B cell (primary cell): Measurements from ENCODE around the gene GPX7. TPM values are rescaled to one million over a fixed set of nuclear protein-coding genes. Genes with fewer than 3 reads are reported as not detected.

Source experiments
- ATAC-seq: fragments of 200-7000 bp; cut with Tn5 transposase; one replicate; pipeline ENCODE4 v1.10.0; 2021; ENCODE audit warnings: low read depth, mild to moderate bottlenecking, moderate number of reproducible peaks, moderate library complexity
- CTCF ChIA-PET: fragments of 350-600 bp; sonication (Branson Sonifier 250); formaldehyde crosslinking; loops from one replicate; lab custom pipeline; 2021; ENCODE audit warnings: antibody characterized with exemption, inconsistent platforms; lab: Charles Lee
- POLR2A ChIA-PET: fragments of 350-600 bp; sonication (Branson Sonifier 250); formaldehyde crosslinking; loops from one replicate; lab custom pipeline; 2021; ENCODE audit warnings: antibody characterized with exemption; lab: Charles Lee
- DNase-seq: peaks from one replicate; pipeline ENCODE4 v3.0.0; 2013
- H2AFZ ChIP-seq: 2 replicates; pipeline ENCODE4 v1.6.1; 2012; ENCODE audit warnings: mild to moderate bottlenecking, low read depth, low read length; ENCODE audit not compliant: insufficient read depth, poor library complexity, severe bottlenecking
- H3K27ac ChIP-seq, 2 donors: 1 replicate in 1 of 2; 2 replicates in 1 of 2; pipeline ENCODE4 v1.5.1; 2012 to 2013; ENCODE audit warnings: low read length in 2 of 2, mild to moderate bottlenecking in 2 of 2, moderate library complexity in 1 of 2
- H3K27me3 ChIP-seq, 4 experiments: fragments of 200-600 bp in 1 of 4; sonication (generic) in 1 of 4; replicated peaks in 1 of 4; 1 replicate in 2 of 4; 2 replicates in 2 of 4; pipeline versions ENCODE4 v1.6.1 to v1.7.0; 2013 to 2016; ENCODE audit warnings: low read length in 3 of 4, mild to moderate bottlenecking in 2 of 4, mixed read lengths in 1 of 4, moderate library complexity in 1 of 4; ENCODE audit not compliant: insufficient read depth in 4 of 4, control insufficient read depth in 3 of 4; ENCODE audit errors: control extremely low read depth in 1 of 4
- H3K36me3 ChIP-seq, 2 experiments: replicated peaks in 1 of 2; 1 replicate in 1 of 2; 2 replicates in 1 of 2; pipeline versions ENCODE4 v1.6.1 to v1.7.1; 2013; ENCODE audit warnings: low read length in 1 of 2; ENCODE audit not compliant: insufficient read depth in 2 of 2, control insufficient read depth in 1 of 2; ENCODE audit errors: control extremely low read depth in 1 of 2, extremely low read depth in 1 of 2
- H3K4me1 ChIP-seq, 2 donors: fragments of 200-600 bp in 1 of 2; sonication (generic) in 1 of 2; 1 replicate in 1 of 2; 2 replicates in 1 of 2; pipeline versions ENCODE4 v1.5.1 to v1.6.1; 2013 to 2017; ENCODE audit warnings: low read length in 2 of 2; ENCODE audit not compliant: control insufficient read depth in 2 of 2, insufficient read depth in 2 of 2
- H3K4me2 ChIP-seq: replicated peaks from 2 replicates; pipeline ENCODE3; 2012; ENCODE audit warnings: mild to moderate bottlenecking, low read depth, low read length; ENCODE audit not compliant: poor library complexity, severe bottlenecking
- H3K4me3 ChIP-seq, 5 experiments: fragments of 200-600 bp in 1 of 5; sonication (generic) in 1 of 5; 1 replicate in 3 of 5; 2 replicates in 2 of 5; pipeline versions ENCODE4 v1.5.1 to v1.7.0; 2011 to 2016; ENCODE audit warnings: low read length in 4 of 5, mild to moderate bottlenecking in 4 of 5, low read depth in 2 of 5, control low read depth in 1 of 5, moderate library complexity in 1 of 5; ENCODE audit not compliant: insufficient read depth in 1 of 5; ENCODE audit errors: control extremely low read depth in 1 of 5, extremely low read depth in 1 of 5
- H3K79me2 ChIP-seq: fragments of 200-600 bp; sonication (generic); one replicate; pipeline ENCODE4 v1.6.0; 2016; ENCODE audit warnings: low read length; ENCODE audit not compliant: control insufficient read depth, insufficient read depth
- H3K9ac ChIP-seq: fragments of 200-600 bp; sonication (generic); 2 replicates; pipeline ENCODE4 v1.6.1; 2017; ENCODE audit warnings: mild to moderate bottlenecking, low read length, moderate library complexity
- H3K9me3 ChIP-seq, 3 donors: one replicate each; pipeline versions ENCODE4 v1.6.1 to v1.7.1; 2013; ENCODE audit warnings: low read length in 2 of 3; ENCODE audit not compliant: control insufficient read depth in 2 of 3, insufficient read depth in 1 of 3; ENCODE audit errors: control extremely low read depth in 1 of 3
- H4K20me1 ChIP-seq: 2 replicates; pipeline ENCODE4 v1.6.0; 2012; ENCODE audit warnings: mild to moderate bottlenecking, low read length; ENCODE audit not compliant: insufficient read depth, control insufficient read depth, poor library complexity, severe bottlenecking
- H3K27ac Mint-ChIP-seq: one replicate; pipeline ENCODE4 v1.8.0; 2021; ENCODE audit warnings: mixed read lengths
- H3K27me3 Mint-ChIP-seq: one replicate; pipeline ENCODE4 v1.8.0; 2021; ENCODE audit warnings: mixed read lengths
- H3K4me1 Mint-ChIP-seq: one replicate; pipeline ENCODE4 v1.8.0; 2021; ENCODE audit warnings: mixed read lengths
- H3K4me3 Mint-ChIP-seq: one replicate; pipeline ENCODE4 v1.8.0; 2021; ENCODE audit warnings: mixed read lengths
- H3K9me3 Mint-ChIP-seq: one replicate; pipeline ENCODE4 v1.8.0; 2022; ENCODE audit warnings: mixed read lengths; ENCODE audit not compliant: insufficient read depth
- EZH2 ChIP-seq: IDR thresholded peaks from 2 replicates; pipeline ENCODE4 v1.6.1; 2012; ENCODE audit warnings: borderline replicate concordance, low read depth, mild to moderate bottlenecking, moderate library complexity, low read length; ENCODE audit not compliant: insufficient read depth, poor library complexity, severe bottlenecking
- WGBS: methylation state at CpG from one replicate; pipeline ENCODE4 v1.1.5; 2013; ENCODE audit warnings: missing lambda C conversion rate; ENCODE audit not compliant: insufficient coverage; 5-methylcytosine and 5-hydroxymethylcytosine counted together
- intact Hi-C: fragments of 100-400 bp; cut with micrococcal nuclease; formaldehyde crosslinking; loops from one replicate; pipeline ENCODE4 v1.10.0; 2022
- polyA plus RNA-seq: library from polyadenylated mRNA; depleted of rRNA; stranded (reverse); fragments of >200 nt; gene quantifications from 2 replicates; pipeline ENCODE4 v1.2.3, GENCODE V29; 2012
- total RNA-seq, 2 donors: library from RNA; stranded (reverse); fragments of 120-200 nt in 1 of 2; gene quantifications; 1 replicate in 1 of 2; 2 replicates in 1 of 2; pipeline versions ENCODE4 v1.2.3 to v1.2.4, GENCODE V29; 2013 to 2022
- TF ChIP-seq, protein P1 (sequence below): fragments of 200-600 bp; IDR thresholded peaks from one replicate; pipeline ENCODE4 v1.8.0; 2022; ENCODE audit warnings: antibody characterized with exemption, mild to moderate bottlenecking

Gene GPX7
- total and polyA plus RNA-seq, 2 donors (not counting 1 experiment from before 2014, with no cell fraction given): 21.4 to 27.6 TPM

DNA sequence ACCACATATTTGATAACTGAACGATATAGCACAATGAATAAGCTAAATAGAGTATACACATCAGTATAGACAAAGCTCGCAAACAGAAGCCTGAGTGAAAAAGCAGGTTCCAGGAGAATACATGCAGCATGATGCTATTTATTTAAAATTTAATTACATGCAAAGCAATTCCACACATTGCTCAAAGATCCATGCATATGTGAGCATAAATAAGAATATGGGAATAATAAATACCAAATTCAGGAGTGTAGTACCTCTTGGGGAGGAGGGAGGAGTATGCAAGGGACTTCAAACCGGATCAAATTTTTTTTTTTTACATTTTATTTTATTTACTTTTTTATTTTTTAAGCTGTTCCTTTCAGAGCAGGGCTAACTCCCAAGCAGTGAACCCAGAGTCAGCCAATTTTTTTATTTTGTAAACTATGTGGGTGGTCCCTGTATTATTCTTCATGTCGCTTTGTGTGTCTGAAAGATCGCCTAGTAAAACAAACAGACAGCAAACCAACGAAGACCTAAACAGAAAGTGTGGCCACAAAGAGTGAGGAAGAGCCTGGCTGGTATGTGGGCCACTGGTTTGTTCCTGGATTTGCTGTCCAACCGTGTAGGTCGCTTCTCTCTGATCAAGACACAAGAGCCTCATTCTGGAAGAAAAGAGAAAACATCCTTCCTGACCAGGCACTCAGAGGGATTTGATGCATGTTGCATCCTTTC is 26.6 kb downstream of the GPX7 start:
- Histone ChIP-seq H4K20me1 (no peaks in the 10 kb centered on the region), H3K36me3 (peaks cover 0 to 1% of the 10 kb centered on the region in 2 experiments), H3K4me3 (no peak overlapping the region), H3K79me2 (peaks cover 93% of the 10 kb centered on the region), H3K27me3 (no peaks in the 10 kb centered on the region), H3K4me1 (peaks cover 49 to 58% of the 10 kb centered on the region in 2 donors), H3K27ac (no peak overlapping the region), H2AFZ (no peak overlapping the region), H3K9ac (no peak overlapping the region), H3K9me3 (no peaks in the 10 kb centered on the region), H3K4me2 (no peak overlapping the region)
- peak overlapping the region; percentile 64 for H3K4me3 Mint-ChIP-seq
- POLR2A ChIA-PET: interaction anchor here (0.6 to 0.7 kb wide), 2 partner anchors 77 to 94 kb away, joined by 4 read pairs; no protein-coding TSS in a partner anchor
- intact Hi-C loops: no loop called here
- H3K27ac Mint-ChIP-seq: peak overlapping the region; percentile 88
- H3K9me3 Mint-ChIP-seq: no peaks in the 10 kb centered on the region
- ATAC-seq (no peak), DNase-seq (no peak)
- CTCF ChIA-PET: interaction anchor here (0.7 to 1.1 kb wide), 2 partner anchors 18 to 29 kb away, joined by 3 to 4 read pairs; no protein-coding TSS in a partner anchor
- H3K27me3 Mint-ChIP-seq: no peaks in the 10 kb centered on the region
- peaks cover 58% of the 10 kb centered on the region for H3K4me1 Mint-ChIP-seq
- 81% methylated on average over 4 of the region's 8 CpGs for WGBS
- TF ChIP-seq, protein P1, sequence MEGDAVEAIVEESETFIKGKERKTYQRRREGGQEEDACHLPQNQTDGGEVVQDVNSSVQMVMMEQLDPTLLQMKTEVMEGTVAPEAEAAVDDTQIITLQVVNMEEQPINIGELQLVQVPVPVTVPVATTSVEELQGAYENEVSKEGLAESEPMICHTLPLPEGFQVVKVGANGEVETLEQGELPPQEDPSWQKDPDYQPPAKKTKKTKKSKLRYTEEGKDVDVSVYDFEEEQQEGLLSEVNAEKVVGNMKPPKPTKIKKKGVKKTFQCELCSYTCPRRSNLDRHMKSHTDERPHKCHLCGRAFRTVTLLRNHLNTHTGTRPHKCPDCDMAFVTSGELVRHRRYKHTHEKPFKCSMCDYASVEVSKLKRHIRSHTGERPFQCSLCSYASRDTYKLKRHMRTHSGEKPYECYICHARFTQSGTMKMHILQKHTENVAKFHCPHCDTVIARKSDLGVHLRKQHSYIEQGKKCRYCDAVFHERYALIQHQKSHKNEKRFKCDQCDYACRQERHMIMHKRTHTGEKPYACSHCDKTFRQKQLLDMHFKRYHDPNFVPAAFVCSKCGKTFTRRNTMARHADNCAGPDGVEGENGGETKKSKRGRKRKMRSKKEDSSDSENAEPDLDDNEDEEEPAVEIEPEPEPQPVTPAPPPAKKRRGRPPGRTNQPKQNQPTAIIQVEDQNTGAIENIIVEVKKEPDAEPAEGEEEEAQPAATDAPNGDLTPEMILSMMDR: no peak
- no peak for TF ChIP-seq EZH2

DNA sequence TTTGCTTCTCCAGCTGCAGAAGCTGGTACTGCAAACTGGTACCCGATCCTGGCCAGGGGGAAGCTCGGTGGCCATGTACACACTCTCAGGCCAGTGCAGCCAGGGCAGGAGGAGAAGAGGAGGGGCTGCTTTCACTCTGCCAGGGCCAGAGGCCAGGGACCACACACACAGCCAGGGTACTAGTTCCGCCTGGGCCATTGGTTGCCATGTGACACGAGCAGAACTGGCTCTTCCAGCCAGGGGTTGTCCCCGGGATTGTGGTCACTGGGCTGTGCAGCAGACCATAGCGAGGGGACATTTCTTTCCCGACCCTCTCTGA is 27.1 kb downstream of the GPX7 start:
- Histone ChIP-seq H3K27me3 (no peaks in the 10 kb centered on the region), H4K20me1 (no peaks in the 10 kb centered on the region), H3K9me3 (no peaks in the 10 kb centered on the region), H3K9ac (no peak overlapping the region), H2AFZ (no peak overlapping the region), H3K79me2 (peaks cover 93% of the 10 kb centered on the region), H3K4me2 (no peak overlapping the region), H3K4me3 (no peak overlapping the region), H3K4me1 (peaks cover 54 to 63% of the 10 kb centered on the region in 2 donors), H3K36me3 (peaks cover 0 to 1% of the 10 kb centered on the region in 2 experiments), H3K27ac (no peak overlapping the region)
- Mint-ChIP-seq H3K27me3 (no peaks in the 10 kb centered on the region), H3K4me3 (peak overlapping the region; percentile 64), H3K4me1 (peaks cover 62% of the 10 kb centered on the region), H3K27ac (peak overlapping the region; percentile 88), H3K9me3 (no peaks in the 10 kb centered on the region)
- TF ChIP-seq, protein P1: no peak
- no peak for TF ChIP-seq EZH2
- no peak for DNase-seq
- intact Hi-C loops: no loop called here
- ChIA-PET POLR2A (interaction anchor here (0.6 kb wide), 1 partner anchor 78 kb away, joined by 4 read pairs; no protein-coding TSS in a partner anchor), CTCF (interaction anchor here (1.1 kb wide), 1 partner anchor 30 kb away, joined by 3 read pairs; no protein-coding TSS in a partner anchor)
- ATAC-seq: no peak
- 85% methylated on average over 7 of the region's 7 CpGs for WGBS
